ENCODE data around the gene BTBD9.

BTBD9 gene

DNA sequence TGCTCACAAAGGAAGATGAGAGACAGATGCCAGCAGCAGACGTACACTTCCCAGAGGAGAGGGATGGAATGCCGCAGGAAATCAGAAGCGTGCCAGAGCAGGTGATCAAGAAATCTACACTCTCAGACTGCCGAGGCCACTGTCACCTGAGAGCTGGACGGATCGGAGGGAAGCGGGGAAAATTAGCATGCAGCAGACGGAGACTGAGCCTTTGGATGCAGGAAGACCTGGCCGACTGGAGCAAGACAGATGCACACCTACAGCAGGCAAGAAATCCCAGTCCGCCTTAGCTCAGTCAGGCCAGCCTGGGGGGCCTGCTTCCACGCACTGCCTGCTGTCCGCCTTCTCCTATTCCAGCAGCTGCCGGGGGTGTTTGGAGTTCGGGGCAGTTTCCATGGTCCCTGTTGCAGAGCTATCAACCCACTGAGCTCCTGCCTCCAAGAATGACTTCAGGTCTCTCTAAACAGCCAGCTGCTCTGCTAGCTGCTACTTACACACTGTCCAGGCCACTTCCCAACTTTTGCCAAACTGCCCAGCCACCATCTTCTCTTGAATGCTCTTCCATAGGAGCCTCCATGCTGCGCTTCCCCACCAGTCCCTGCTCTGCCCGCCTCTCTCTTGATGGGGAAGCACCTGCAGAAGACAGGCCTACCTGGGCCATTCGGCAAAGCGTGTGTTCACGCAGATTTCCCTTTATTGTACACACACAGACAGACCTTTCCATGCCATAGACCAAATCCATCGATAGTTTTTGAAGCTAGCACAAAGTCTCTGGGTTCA is 451.7 kb downstream of the BTBD9 start:
- H3K9me3 ChIP-seq (ENCODE audit: control insufficient read depth, insufficient read depth, low read length), result no peaks in the 10 kb centered on the region
- no peaks in the 10 kb centered on the region for H3K79me2 ChIP-seq (ENCODE audit: control insufficient read depth, low read length)
- no peaks in the 10 kb centered on the region for H4K20me1 ChIP-seq (ENCODE audit: control insufficient read depth, insufficient read depth, low read depth, low read length)
- H3K4me3 ChIP-seq (ENCODE audit: low read length), result no peak overlapping the region
- no peaks in the 10 kb centered on the region for H3K36me3 ChIP-seq (ENCODE audit: control insufficient read depth, low read length)
- H3K4me1 ChIP-seq (ENCODE audit: control insufficient read depth, low read length), result no peaks in the 10 kb centered on the region
- no peaks in the 10 kb centered on the region for H3K9me2 ChIP-seq (replicated peaks; ENCODE audit: control insufficient read depth, low read length)
- H3F3A ChIP-seq (ENCODE audit: control insufficient read depth, insufficient read depth), result no peaks in the 10 kb centered on the region
- TF ChIP-seq CTCF (IDR thresholded peaks at IDR 0.05; ENCODE audit: low read depth, low read length, poor library complexity, severe bottlenecking), result no peak
- no peak for TF ChIP-seq EZH2phosphoT487 (IDR thresholded peaks at IDR 0.05; ENCODE audit: borderline replicate concordance, low read length)
- no peaks in the 10 kb centered on the region for H3K27me3 ChIP-seq (ENCODE audit: control insufficient read depth, low read length)
- no peak overlapping the region for H3K27ac ChIP-seq (ENCODE audit: low read depth, low read length)
- H3K4me2 ChIP-seq (ENCODE audit: low read length), result no peak overlapping the region

- Histone ChIP-seq H3K4me2 (ENCODE audit: low read length) (no peak overlapping the region), H4K20me1 (ENCODE audit: control insufficient read depth, insufficient read depth, low read depth, low read length) (no peaks in the 10 kb centered on the region), H3K4me3 (ENCODE audit: low read length) (no peak overlapping the region), H3K27ac (ENCODE audit: low read depth, low read length) (no peak overlapping the region), H3K9me3 (ENCODE audit: control insufficient read depth, insufficient read depth, low read length) (no peaks in the 10 kb centered on the region), H3K79me2 (ENCODE audit: control insufficient read depth, low read length) (no peaks in the 10 kb centered on the region), H3K9me2 (replicated peaks; ENCODE audit: control insufficient read depth, low read length) (no peaks in the 10 kb centered on the region), H3F3A (ENCODE audit: control insufficient read depth, insufficient read depth) (no peaks in the 10 kb centered on the region), H3K36me3 (ENCODE audit: control insufficient read depth, low read length) (no peaks in the 10 kb centered on the region), H3K27me3 (ENCODE audit: control insufficient read depth, low read length) (no peaks in the 10 kb centered on the region), H3K4me1 (ENCODE audit: control insufficient read depth, low read length) (no peaks in the 10 kb centered on the region)
- TF ChIP-seq CTCF (IDR thresholded peaks at IDR 0.05; ENCODE audit: low read depth, low read length, poor library complexity, severe bottlenecking), result no peak
Observed at GRCh38 chr6:38187325-38187724, 452.4 kb downstream of the BTBD9 start.

GRCh38 chr6:38185752-38186151 is 454.0 kb downstream of the BTBD9 start:
- Histone ChIP-seq H3K27ac (ENCODE audit: low read depth, low read length) (no peak overlapping the region), H3K36me3 (ENCODE audit: control insufficient read depth, low read length) (no peaks in the 10 kb centered on the region), H4K20me1 (ENCODE audit: control insufficient read depth, insufficient read depth, low read depth, low read length) (no peaks in the 10 kb centered on the region), H3K27me3 (ENCODE audit: control insufficient read depth, low read length) (no peaks in the 10 kb centered on the region), H3F3A (ENCODE audit: control insufficient read depth, insufficient read depth) (no peaks in the 10 kb centered on the region), H3K9me3 (ENCODE audit: control insufficient read depth, insufficient read depth, low read length) (no peaks in the 10 kb centered on the region), H3K4me3 (ENCODE audit: low read length) (no peak overlapping the region), H3K9me2 (replicated peaks; ENCODE audit: control insufficient read depth, low read length) (no peaks in the 10 kb centered on the region), H3K4me1 (ENCODE audit: control insufficient read depth, low read length) (no peaks in the 10 kb centered on the region), H3K4me2 (ENCODE audit: low read length) (no peak overlapping the region), H3K79me2 (ENCODE audit: control insufficient read depth, low read length) (no peaks in the 10 kb centered on the region)
- TF ChIP-seq CTCF (IDR thresholded peaks at IDR 0.05; ENCODE audit: low read depth, low read length, poor library complexity, severe bottlenecking) (no peak), EZH2phosphoT487 (IDR thresholded peaks at IDR 0.05; ENCODE audit: borderline replicate concordance, low read length) (no peak)

Data from DOHH2 (cell line).